GM23338 (cell line): ENCODE data around the gene ADGRG2. TPM values are rescaled to one million over a fixed set of nuclear protein-coding genes. Genes with fewer than 3 reads are reported as not detected.

Experiments
- ATAC-seq: fragments of 200-7000 bp; cut with Tn5 transposase; 3 replicates; pipeline ENCODE4 v1.9.1; 2020
- DNase-seq: peaks from one replicate; pipeline ENCODE4 v3.0.0-alpha.2; 2015; ENCODE audit warnings: low spot score
- H2AFZ ChIP-seq: fragments of 200-600 bp; sonication (generic); 2 replicates; pipeline ENCODE4 v1.8.0; 2016; ENCODE audit warnings: antibody characterized with exemption, mild to moderate bottlenecking, moderate library complexity
- H3F3A ChIP-seq: fragments of 200-600 bp; sonication (generic); replicated peaks from 2 replicates; pipeline ENCODE4 v1.8.0; 2017; ENCODE audit warnings: antibody characterized with exemption, mixed run types, low read depth
- H3K27ac ChIP-seq: fragments of 200-600 bp; sonication (generic); 2 replicates; pipeline ENCODE4 v1.6.1; 2016; ENCODE audit warnings: low read depth
- H3K27me3 ChIP-seq: fragments of 200-600 bp; sonication (generic); 2 replicates; pipeline ENCODE4 v1.8.0; 2016; ENCODE audit warnings: mild to moderate bottlenecking, mixed run types, moderate library complexity; ENCODE audit not compliant: insufficient read depth
- H3K36me3 ChIP-seq: fragments of 200-600 bp; sonication (generic); 2 replicates; pipeline ENCODE4 v1.8.0; 2016; ENCODE audit warnings: mild to moderate bottlenecking; ENCODE audit not compliant: insufficient read depth
- H3K4me1 ChIP-seq: fragments of 200-600 bp; sonication (generic); 2 replicates; pipeline ENCODE4 v1.8.0; 2016; ENCODE audit warnings: mild to moderate bottlenecking, moderate library complexity; ENCODE audit not compliant: insufficient read depth
- H3K4me2 ChIP-seq: fragments of 200-600 bp; sonication (generic); 2 replicates; pipeline ENCODE4 v1.7.1; 2017; ENCODE audit warnings: mixed run types
- H3K4me3 ChIP-seq: fragments of 200-600 bp; sonication (generic); 2 replicates; pipeline ENCODE4 v1.6.1; 2016; ENCODE audit warnings: mixed run types
- H3K79me2 ChIP-seq: fragments of 200-600 bp; sonication (generic); replicated peaks from 2 replicates; pipeline ENCODE4 v1.8.0; 2017; ENCODE audit warnings: mild to moderate bottlenecking; ENCODE audit not compliant: insufficient read depth
- H3K9me2 ChIP-seq: fragments of 200-600 bp; sonication (generic); 2 replicates; pipeline ENCODE4 v1.8.0; 2017; ENCODE audit not compliant: insufficient read depth
- H4K20me1 ChIP-seq: fragments of 200-600 bp; sonication (generic); replicated peaks from 2 replicates; pipeline ENCODE4 v1.8.0; 2017; ENCODE audit warnings: mild to moderate bottlenecking; ENCODE audit not compliant: insufficient read depth
- H3K27ac Mint-ChIP-seq: 2 replicates; pipeline ENCODE4 v1.8.0; 2020; ENCODE audit warnings: inconsistent platforms, mild to moderate bottlenecking, moderate library complexity, mixed read lengths
- H3K27me3 Mint-ChIP-seq: 3 replicates; pipeline ENCODE4 v1.8.0; 2022; ENCODE audit warnings: low read depth, mild to moderate bottlenecking, moderate library complexity, mixed read lengths, inconsistent platforms; ENCODE audit not compliant: insufficient read depth, poor library complexity
- H3K36me3 Mint-ChIP-seq: 3 replicates; pipeline ENCODE4 v1.8.0; 2021; ENCODE audit warnings: low read depth, mild to moderate bottlenecking, inconsistent platforms, moderate library complexity, mixed read lengths
- H3K4me1 Mint-ChIP-seq: 3 replicates; pipeline ENCODE4 v1.8.0; 2020; ENCODE audit warnings: mild to moderate bottlenecking, inconsistent platforms, mixed read lengths
- H3K4me3 Mint-ChIP-seq: 3 replicates; pipeline ENCODE4 v1.8.0; 2021; ENCODE audit warnings: moderate library complexity, mild to moderate bottlenecking, inconsistent platforms, mixed read lengths
- H3K9me3 Mint-ChIP-seq: 3 replicates; pipeline ENCODE4 v1.8.0; 2020; ENCODE audit warnings: moderate library complexity, mild to moderate bottlenecking, inconsistent platforms, mixed read lengths
- CREB1 ChIP-seq: fragments of 250-450 bp; sonication (Bioruptor Pico); IDR thresholded peaks from 2 replicates; pipeline ENCODE4 v1.5.0; 2020; ENCODE audit warnings: low read depth, mild to moderate bottlenecking, moderate library complexity
- ETS1 ChIP-seq: IDR thresholded peaks from 2 replicates; pipeline ENCODE4 v1.6.1; 2016; ENCODE audit warnings: antibody characterized with exemption
- EZH2 ChIP-seq: fragments of 200-600 bp; sonication (generic); IDR thresholded peaks from one replicate; pipeline ENCODE4 v1.8.0; 2017; ENCODE audit warnings: antibody characterized with exemption, mild to moderate bottlenecking, low read depth; ENCODE audit not compliant: unreplicated experiment
- EZH2phosphoT487 ChIP-seq: fragments of 200-600 bp; sonication (generic); IDR thresholded peaks from one replicate; pipeline ENCODE4 v1.8.1; 2018; ENCODE audit warnings: antibody characterized with exemption; ENCODE audit not compliant: unreplicated experiment
- JUNB ChIP-seq: IDR thresholded peaks from one replicate; pipeline ENCODE4 v1.6.1; 2016; ENCODE audit warnings: antibody characterized with exemption; ENCODE audit not compliant: unreplicated experiment
- NANOG ChIP-seq: IDR thresholded peaks from 2 replicates; pipeline ENCODE4 v1.6.1; 2016; ENCODE audit warnings: antibody characterized with exemption, borderline replicate concordance
- POLR2AphosphoS5 ChIP-seq: IDR thresholded peaks from 2 replicates; pipeline ENCODE4 v1.6.1; 2016; ENCODE audit warnings: antibody characterized with exemption, low read depth
- STAT1 ChIP-seq: IDR thresholded peaks from one replicate; pipeline ENCODE4 v1.6.1; 2016; ENCODE audit warnings: antibody characterized with exemption; ENCODE audit not compliant: unreplicated experiment
- ZNF114 ChIP-seq: fragments of 250-450 bp; sonication (Bioruptor Pico); IDR thresholded peaks from 2 replicates; pipeline ENCODE4 v1.5.0; 2020; ENCODE audit warnings: mild to moderate bottlenecking, moderate library complexity
- ZNF331 ChIP-seq: fragments of 250-450 bp; sonication (Bioruptor Pico); IDR thresholded peaks from 2 replicates; pipeline ENCODE4 v1.5.0; 2020; ENCODE audit warnings: low read depth, mild to moderate bottlenecking, moderate library complexity
- polyA plus RNA-seq: library from polyadenylated mRNA; unstranded; fragments of >200 nt; fragmentation: Nextera tagmentation; extraction: Ambion mirVana; gene quantifications from 2 replicates; pipeline ENCODE4 v1.2.1, GENCODE V29; 2016
- total RNA-seq: library from RNA; depleted of rRNA; stranded (reverse); fragments of >200 nt; shearing (Covaris generic); gene quantifications from 2 replicates; pipeline ENCODE4 v1.2.3, GENCODE V29; 2014
- TF ChIP-seq, protein P1 (sequence below): IDR thresholded peaks from one replicate; pipeline ENCODE4 v1.6.1; 2018; ENCODE audit warnings: antibody characterized with exemption; ENCODE audit not compliant: unreplicated experiment

Gene ADGRG2
- total and polyA plus RNA-seq, 2 experiments from 2014 or later: 4.0 to 10.8 TPM

- Mint-ChIP-seq H3K27ac (no peak overlapping the region), H3K4me3 (no peak overlapping the region), H3K36me3 (peaks cover 24% of the 10 kb centered on the region), H3K9me3 (peaks cover 14% of the 10 kb centered on the region; the same call in 2 of the 3 replicates), H3K27me3 (peaks cover 3% of the 10 kb centered on the region), H3K4me1 (no peaks in the 10 kb centered on the region; the same call in 2 of the 3 replicates)
- ATAC-seq (no peak), DNase-seq (no peak)
- Histone ChIP-seq H3K4me2 (no peak overlapping the region), H3K4me1 (no peaks in the 10 kb centered on the region), H3K36me3 (no peaks in the 10 kb centered on the region), H3K79me2 (no peaks in the 10 kb centered on the region), H3K4me3 (no peak overlapping the region), H4K20me1 (no peaks in the 10 kb centered on the region), H3K27me3 (no peaks in the 10 kb centered on the region), H2AFZ (no peak overlapping the region), H3F3A (no peaks in the 10 kb centered on the region), H3K9me2 (no peaks in the 10 kb centered on the region), H3K27ac (no peak overlapping the region)
- TF ChIP-seq NANOG (no peak), JUNB (no peak), ZNF114 (CRISPR knock-in tag) (no peak), EZH2 (no peak), ZNF331 (CRISPR knock-in tag) (no peak), POLR2AphosphoS5 (no peak), ETS1 (no peak), EZH2phosphoT487 (no peak), CREB1 (CRISPR knock-in tag) (no peak), STAT1 (no peak)
- TF ChIP-seq, protein P1, sequence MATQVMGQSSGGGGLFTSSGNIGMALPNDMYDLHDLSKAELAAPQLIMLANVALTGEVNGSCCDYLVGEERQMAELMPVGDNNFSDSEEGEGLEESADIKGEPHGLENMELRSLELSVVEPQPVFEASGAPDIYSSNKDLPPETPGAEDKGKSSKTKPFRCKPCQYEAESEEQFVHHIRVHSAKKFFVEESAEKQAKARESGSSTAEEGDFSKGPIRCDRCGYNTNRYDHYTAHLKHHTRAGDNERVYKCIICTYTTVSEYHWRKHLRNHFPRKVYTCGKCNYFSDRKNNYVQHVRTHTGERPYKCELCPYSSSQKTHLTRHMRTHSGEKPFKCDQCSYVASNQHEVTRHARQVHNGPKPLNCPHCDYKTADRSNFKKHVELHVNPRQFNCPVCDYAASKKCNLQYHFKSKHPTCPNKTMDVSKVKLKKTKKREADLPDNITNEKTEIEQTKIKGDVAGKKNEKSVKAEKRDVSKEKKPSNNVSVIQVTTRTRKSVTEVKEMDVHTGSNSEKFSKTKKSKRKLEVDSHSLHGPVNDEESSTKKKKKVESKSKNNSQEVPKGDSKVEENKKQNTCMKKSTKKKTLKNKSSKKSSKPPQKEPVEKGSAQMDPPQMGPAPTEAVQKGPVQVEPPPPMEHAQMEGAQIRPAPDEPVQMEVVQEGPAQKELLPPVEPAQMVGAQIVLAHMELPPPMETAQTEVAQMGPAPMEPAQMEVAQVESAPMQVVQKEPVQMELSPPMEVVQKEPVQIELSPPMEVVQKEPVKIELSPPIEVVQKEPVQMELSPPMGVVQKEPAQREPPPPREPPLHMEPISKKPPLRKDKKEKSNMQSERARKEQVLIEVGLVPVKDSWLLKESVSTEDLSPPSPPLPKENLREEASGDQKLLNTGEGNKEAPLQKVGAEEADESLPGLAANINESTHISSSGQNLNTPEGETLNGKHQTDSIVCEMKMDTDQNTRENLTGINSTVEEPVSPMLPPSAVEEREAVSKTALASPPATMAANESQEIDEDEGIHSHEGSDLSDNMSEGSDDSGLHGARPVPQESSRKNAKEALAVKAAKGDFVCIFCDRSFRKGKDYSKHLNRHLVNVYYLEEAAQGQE: no peak
Observed at GRCh38 chrX:19086102-19086772, 36.0 kb downstream of the ADGRG2 start.

DNA sequence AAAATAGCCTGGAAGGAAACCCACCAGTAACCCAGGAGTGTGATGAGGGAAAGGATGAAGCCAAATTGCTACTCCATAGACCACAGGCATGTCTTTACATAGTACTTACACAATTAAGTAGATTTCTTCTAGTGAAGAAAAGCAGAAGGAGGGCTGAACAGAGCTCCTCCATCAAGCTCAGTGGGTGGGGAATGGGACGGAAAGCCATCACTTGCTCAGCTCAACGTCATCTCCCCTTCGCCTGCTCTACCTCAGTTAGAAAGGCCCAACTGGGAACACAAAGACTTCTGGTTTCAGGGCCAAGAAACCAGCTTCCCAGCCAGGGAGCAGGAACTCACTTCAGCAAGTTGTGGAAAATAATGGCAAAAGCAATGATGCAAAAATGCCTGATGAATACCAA, 36.6 kb downstream of the ADGRG2 start:
- Mint-ChIP-seq H3K36me3 (peaks cover 19% of the 10 kb centered on the region), H3K27me3 (no peaks in the 10 kb centered on the region), H3K4me3 (no peak overlapping the region), H3K9me3 (peaks cover 11% of the 10 kb centered on the region; the same call in 2 of the 3 replicates), H3K4me1 (no peaks in the 10 kb centered on the region; the same call in 2 of the 3 replicates), H3K27ac (no peak overlapping the region)
- H3K4me2 ChIP-seq: no peak overlapping the region
- ATAC-seq (no peak), DNase-seq (no peak)
- H2AFZ ChIP-seq: no peak overlapping the region
- H3K4me1 ChIP-seq: no peaks in the 10 kb centered on the region
- H3K36me3 ChIP-seq: no peaks in the 10 kb centered on the region
- no peaks in the 10 kb centered on the region for H3K9me2 ChIP-seq
- no peaks in the 10 kb centered on the region for H3K79me2 ChIP-seq
- H3K27me3 ChIP-seq: no peaks in the 10 kb centered on the region
- H3F3A ChIP-seq: no peaks in the 10 kb centered on the region
- H3K4me3 ChIP-seq: no peak overlapping the region
- no peak overlapping the region for H3K27ac ChIP-seq
- H4K20me1 ChIP-seq: no peaks in the 10 kb centered on the region
- no peak for TF ChIP-seq POLR2AphosphoS5
- TF ChIP-seq CREB1 (CRISPR knock-in tag): no peak
- TF ChIP-seq EZH2: no peak
- TF ChIP-seq, protein P1: no peak
- no peak for TF ChIP-seq STAT1
- TF ChIP-seq EZH2phosphoT487: no peak
- TF ChIP-seq ZNF114 (CRISPR knock-in tag): no peak
- TF ChIP-seq NANOG: no peak
